ENCODE results near the gene RFNG.

Gene RFNG

DNA sequence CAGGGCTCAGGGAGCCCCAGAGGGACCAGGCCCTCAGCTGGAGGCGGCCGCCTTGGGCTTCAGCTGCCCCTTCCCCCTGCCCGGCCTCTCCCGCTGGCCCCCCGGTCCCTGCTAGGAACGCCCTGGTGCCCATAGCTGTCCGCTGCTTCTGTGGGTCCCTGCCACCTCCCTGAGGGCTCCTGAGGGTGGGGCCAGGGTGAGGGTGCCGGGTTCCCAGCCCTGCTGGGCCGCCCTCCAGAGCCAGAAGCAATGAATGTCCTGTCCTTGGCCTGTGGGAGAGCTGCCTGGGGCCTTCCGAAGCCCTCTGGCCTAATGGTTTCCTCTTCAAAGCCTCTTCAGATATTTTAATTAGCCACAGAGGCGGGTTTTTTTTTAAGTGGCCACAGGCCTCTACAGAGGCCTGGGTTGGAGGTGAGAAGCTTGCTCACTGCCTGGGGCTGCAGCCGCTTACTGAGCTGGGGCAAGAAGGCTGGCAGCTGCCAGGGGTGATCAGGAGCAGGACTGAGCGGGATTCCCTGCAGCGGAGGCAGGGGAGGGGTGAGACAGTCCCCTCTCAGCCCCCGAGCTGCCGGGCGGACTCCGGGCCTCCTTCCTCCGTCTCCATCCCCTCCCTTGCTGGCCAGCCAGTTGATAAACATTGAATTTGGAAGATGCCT, 38.8 kb downstream of the RFNG start:
- DNase-seq: no peak

- DNase-seq: no peak
Observed at GRCh38 chr17:82012261-82012639, 39.4 kb downstream of the RFNG start.

DNA sequence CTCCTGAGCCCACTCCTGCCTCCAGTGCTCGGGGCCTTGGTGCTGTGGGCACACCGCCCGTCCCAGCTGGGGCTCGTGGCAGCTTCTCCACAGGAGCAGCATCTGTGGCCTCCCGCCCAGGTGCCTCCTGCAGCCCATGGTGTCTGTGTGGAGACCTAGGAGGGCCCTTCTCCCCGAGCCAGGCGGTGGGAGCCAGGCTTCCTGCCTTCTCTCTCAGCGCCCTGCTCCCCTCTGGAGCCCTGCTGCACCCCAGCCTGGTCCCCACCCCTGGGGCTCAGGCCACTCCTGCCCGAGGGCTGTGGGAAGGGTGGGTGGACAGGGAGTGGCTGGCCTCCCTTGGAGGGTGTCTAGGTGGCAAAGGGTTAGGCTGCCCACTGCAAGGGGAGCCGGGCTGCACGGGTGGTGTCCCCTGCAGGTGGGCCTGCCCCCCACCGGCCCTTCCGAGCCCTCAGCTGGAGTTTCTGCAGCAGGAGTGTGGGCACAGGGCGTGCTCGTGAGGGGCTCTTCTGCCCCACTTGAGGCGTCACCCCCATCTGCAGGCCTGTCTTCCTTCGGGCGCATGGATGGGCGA, 39.9 kb downstream of the RFNG start:
- no peak for DNase-seq

DNA sequence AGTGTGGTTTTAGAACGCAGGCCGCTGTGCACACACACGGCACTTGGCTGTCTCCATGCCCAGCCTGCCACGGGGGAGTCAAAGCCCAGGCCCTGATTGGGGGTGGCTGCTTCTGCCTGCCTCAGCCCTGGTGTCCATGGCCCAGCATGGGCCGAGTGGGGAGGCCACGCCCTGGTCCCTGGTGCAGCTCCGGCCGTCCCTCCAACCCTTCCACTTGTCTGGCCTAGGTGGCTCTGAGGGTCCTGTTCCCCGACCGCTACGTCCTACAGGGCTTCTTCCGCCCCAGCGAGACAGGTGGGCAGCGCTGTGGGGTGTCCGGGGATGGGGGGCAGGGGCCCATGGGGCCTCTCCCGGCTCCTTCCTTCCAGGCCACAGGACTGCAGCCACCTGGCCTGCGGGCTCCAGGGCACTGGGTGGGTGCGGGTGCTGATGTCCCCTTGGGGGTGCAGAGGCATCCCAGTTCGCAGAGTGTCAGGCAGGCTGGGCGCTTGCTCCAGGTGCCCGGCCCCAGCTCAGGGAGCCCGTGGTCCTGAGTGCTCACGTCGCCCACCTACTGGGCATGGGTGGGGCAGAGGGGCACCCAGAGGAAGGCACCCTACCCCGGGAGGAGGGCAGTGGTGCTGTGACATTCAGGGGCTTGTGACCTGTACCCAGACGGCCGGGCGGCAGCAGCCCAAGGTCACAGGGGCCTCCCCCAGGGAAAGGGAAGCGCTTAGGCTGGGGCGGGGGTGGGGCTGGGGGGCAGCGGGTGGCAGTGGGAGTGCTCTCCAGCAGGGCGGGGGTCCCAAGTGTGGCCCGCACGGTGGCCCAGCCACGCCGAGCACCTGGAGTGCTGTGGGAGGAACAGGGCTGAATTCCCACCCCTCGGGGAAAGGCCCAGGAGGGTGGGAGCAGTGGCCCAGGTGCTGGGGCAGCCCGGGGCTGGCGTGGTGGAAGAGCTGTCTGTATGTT, 40.8 kb downstream of the RFNG start:
- no peak for DNase-seq

DNA sequence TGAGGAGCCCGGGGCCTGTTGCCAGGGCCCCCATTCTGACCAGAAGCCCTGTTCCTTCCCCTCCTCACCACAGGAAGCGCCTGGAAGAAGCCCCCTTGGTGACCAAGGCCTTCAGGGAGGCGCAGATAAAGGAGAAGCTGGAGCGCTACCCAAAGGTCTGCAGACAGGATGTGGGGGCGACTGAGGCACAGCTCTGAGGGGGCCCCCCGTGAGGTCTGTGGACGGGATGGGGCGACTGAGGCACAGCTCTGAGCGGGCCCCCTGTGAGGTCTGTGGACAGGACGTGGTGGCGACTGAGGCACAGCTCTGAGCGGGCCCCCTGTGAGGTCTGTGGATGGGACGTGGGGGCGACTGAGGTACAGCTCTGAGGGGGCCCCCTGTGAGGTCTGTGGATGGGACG, 42.2 kb downstream of the RFNG start:
- no peak for DNase-seq

GRCh38 chr17:82008941-82009405, 42.6 kb downstream of the RFNG start:
- no peak for DNase-seq

GRCh38 chr17:82008258-82008940, 43.2 kb downstream of the RFNG start:
- DNase-seq: no peak

GRCh38 chr17:82007495-82008257, 43.9 kb downstream of the RFNG start:
- no peak for DNase-seq

GRCh38 chr17:82007228-82007494, 44.5 kb downstream of the RFNG start:
- no peak for DNase-seq

DNA sequence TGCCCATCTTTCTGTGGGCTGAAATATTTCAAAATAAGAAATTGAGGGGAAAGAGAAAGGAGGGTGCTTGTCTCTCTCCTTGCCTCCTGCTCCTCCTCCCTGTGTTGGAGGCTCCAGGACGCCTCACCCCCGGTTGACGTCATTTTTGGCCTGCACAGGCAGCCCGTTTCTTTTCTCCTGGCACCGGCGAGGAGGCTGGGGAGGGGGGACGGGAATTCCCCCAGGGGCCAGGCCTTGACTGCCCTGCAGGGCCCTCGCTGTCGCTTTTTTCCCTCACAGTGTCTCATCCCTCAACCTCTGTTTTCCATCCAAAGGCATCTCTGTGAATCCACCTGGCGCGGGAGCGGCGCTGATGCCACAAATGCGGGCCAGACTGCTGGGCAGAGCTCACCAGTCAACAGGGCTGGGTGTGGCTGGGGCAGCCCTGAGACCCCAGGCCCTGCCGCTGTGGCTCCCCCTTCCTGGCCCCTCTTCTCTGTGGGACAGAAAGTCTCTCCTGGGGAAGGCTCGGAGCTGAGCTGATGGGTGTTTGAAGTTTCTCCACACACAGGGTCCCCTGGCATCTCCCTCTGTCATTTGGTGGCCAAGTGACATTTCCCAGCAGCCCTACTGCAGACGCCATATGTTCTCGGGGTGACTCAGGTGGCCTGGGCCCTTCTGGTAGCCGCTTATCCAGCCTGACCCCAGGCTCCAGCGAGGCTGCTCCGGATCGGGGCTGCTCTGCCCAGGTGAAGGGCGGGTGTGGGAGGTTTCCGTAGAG, 45.0 kb downstream of the RFNG start:
- no peak for DNase-seq

GRCh38 chr17:82005701-82006348, 45.8 kb downstream of the RFNG start:
- DNase-seq: no peak

- DNase-seq: no peak
Observed at GRCh38 chr17:82004517-82005455, 46.8 kb downstream of the RFNG start.

GRCh38 chr17:82003411-82004381, 47.9 kb downstream of the RFNG start:
- peak; percentile 42 for DNase-seq

DNA sequence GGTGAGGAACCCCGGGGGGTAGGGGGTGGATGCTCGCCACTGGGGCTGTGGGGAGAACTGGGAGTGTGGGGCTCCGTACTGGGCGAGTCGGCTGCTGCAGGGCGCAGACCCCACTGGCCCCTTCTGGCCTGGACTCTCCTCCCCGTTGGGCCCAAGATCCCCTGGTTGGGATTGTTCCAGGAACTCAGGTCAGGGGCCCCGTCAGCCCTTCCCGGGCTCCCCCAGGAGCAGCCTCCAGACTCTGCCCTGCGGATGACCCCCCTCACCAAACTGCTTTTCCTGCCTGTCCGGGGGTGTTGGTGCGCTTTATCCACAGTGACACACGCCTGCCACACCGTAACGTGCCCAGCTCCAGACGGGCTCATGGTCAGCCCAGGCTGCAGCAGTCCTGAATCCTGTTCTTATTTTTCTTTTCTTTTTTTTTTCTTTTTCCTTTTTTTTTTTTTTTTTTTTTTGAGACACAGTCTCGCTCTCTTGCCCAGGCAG, 50.0 kb downstream of the RFNG start:
- DNase-seq: no peak

GRCh38 chr17:82000803-82001570, 50.6 kb downstream of the RFNG start:
- no peak for DNase-seq

GRCh38 chr17:81999976-82000802, 51.4 kb downstream of the RFNG start:
- DNase-seq: no peak

DNA sequence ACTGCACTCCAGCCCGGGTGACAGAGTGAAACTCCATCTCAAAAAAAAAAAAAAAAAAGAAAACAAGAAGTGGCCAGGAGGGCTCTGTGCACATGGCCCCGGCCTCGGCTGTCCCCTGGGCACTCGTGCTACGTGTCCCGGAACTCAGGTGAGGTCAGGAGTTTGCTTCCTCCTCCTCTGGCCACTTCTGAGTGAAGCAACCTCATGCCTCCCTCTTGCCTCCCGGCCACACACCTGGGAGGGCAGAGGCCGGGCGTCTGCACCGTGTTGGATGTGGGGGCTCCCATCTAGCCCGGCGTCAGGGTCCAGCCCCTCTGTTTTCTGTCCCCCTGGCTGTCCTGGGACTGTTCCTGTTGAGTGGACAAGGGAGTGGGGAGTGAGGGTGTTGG, 52.0 kb downstream of the RFNG start:
- no peak for DNase-seq
